ENCODE results near the gene ZSCAN12.

DNA sequence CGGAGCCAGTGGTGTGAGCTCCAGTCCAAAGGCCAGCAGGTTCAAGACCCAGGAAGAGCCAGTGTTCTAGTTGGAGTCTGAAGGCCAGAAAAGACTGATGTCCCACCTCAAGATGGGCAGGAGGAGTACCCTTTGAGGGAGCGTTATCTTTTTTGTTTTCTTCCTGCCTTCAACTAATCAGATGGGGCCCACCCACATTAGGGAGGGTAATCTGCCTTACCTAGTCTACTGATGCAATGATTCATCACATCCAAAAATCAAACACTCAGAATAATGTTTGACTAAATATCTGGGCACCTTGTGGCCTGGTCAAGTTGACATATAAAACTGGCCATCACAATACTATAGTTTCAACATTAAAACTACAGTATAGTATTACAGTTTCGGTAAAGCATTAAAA is 30.1 kb downstream of the ZSCAN12 start:
- TF ChIP-seq, protein P1, sequence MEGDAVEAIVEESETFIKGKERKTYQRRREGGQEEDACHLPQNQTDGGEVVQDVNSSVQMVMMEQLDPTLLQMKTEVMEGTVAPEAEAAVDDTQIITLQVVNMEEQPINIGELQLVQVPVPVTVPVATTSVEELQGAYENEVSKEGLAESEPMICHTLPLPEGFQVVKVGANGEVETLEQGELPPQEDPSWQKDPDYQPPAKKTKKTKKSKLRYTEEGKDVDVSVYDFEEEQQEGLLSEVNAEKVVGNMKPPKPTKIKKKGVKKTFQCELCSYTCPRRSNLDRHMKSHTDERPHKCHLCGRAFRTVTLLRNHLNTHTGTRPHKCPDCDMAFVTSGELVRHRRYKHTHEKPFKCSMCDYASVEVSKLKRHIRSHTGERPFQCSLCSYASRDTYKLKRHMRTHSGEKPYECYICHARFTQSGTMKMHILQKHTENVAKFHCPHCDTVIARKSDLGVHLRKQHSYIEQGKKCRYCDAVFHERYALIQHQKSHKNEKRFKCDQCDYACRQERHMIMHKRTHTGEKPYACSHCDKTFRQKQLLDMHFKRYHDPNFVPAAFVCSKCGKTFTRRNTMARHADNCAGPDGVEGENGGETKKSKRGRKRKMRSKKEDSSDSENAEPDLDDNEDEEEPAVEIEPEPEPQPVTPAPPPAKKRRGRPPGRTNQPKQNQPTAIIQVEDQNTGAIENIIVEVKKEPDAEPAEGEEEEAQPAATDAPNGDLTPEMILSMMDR (IDR thresholded peaks at IDR 0.05), result no peak
- TF ChIP-seq POLR2A (IDR thresholded peaks at IDR 0.05) (no peak), EP300 (IDR thresholded peaks at IDR 0.05) (no peak)

Data from stomach (tissue), 4 donors.